ENCODE data around the gene MC2R. TPM values are rescaled to one million over a fixed set of nuclear protein-coding genes. Genes with fewer than 3 reads are reported as not detected.

Gene MC2R
- not detected for total RNA-seq

- Histone ChIP-seq H3K4me1 (no peaks in the 10 kb centered on the region), H3K27me3 (no peaks in the 10 kb centered on the region), H3K27ac (no peak within 1 kb of the TSS), H3K36me3 (no peaks in the 10 kb centered on the region), H3K4me3 (no peak within 1 kb of the TSS), H3K9me3 (no peaks in the 10 kb centered on the region)
- no peak for TF ChIP-seq CTCF (IDR thresholded peaks at IDR 0.05)
- TF ChIP-seq POLR2A (IDR thresholded peaks at IDR 0.05): no peak
- intact Hi-C loops (cut with DNase I; ENCODE audit: low total_unique reads): no loop called here
- DNase-seq: no peak
Observed at GRCh38 chr18:13915391-13915790, at the start of gene MC2R. Gene MC2R (minus strand): TSS chr18:13915536. CDS start chr18:13885518, 30,018 bp downstream.

GRCh38 chr18:13945811-13946210 lies 30.5 kb upstream of the MC2R start:
- Histone ChIP-seq H3K27ac (no peak overlapping the region), H3K4me1 (no peaks in the 10 kb centered on the region), H3K36me3 (no peaks in the 10 kb centered on the region), H3K9me3 (no peaks in the 10 kb centered on the region), H3K4me3 (no peak overlapping the region), H3K27me3 (no peaks in the 10 kb centered on the region)
- intact Hi-C loops (cut with DNase I; ENCODE audit: low total_unique reads): no loop called here
- no peak for TF ChIP-seq CTCF (IDR thresholded peaks at IDR 0.05)
- TF ChIP-seq POLR2A (IDR thresholded peaks at IDR 0.05): no peak
- DNase-seq: no peak

GRCh38 chr18:13943338-13943737 lies 28.0 kb upstream of the MC2R start:
- Histone ChIP-seq H3K4me1 (no peaks in the 10 kb centered on the region), H3K27me3 (no peaks in the 10 kb centered on the region), H3K9me3 (no peaks in the 10 kb centered on the region), H3K4me3 (no peak overlapping the region), H3K36me3 (no peaks in the 10 kb centered on the region), H3K27ac (no peak overlapping the region)
- no peak for DNase-seq
- TF ChIP-seq POLR2A (IDR thresholded peaks at IDR 0.05) (no peak), CTCF (IDR thresholded peaks at IDR 0.05) (no peak)
- intact Hi-C loops (cut with DNase I; ENCODE audit: low total_unique reads): no loop called here

- Histone ChIP-seq H3K9me3 (no peaks in the 10 kb centered on the region), H3K36me3 (no peaks in the 10 kb centered on the region), H3K27me3 (no peaks in the 10 kb centered on the region), H3K4me3 (no peak overlapping the region), H3K27ac (no peak overlapping the region), H3K4me1 (no peaks in the 10 kb centered on the region)
- intact Hi-C loops (cut with DNase I; ENCODE audit: low total_unique reads): no loop called here
- no peak for TF ChIP-seq POLR2A (IDR thresholded peaks at IDR 0.05)
- no peak for TF ChIP-seq CTCF (IDR thresholded peaks at IDR 0.05)
- DNase-seq: no peak
Observed at GRCh38 chr18:13940326-13940725, 25.0 kb upstream of the MC2R start.

GRCh38 chr18:13934676-13935075 lies 19.3 kb upstream of the MC2R start:
- intact Hi-C loops (cut with DNase I; ENCODE audit: low total_unique reads): no loop called here
- H3K4me1 ChIP-seq: no peaks in the 10 kb centered on the region
- no peak overlapping the region for H3K27ac ChIP-seq
- TF ChIP-seq POLR2A (IDR thresholded peaks at IDR 0.05) (no peak), CTCF (IDR thresholded peaks at IDR 0.05) (no peak)
- H3K9me3 ChIP-seq: no peaks in the 10 kb centered on the region
- no peaks in the 10 kb centered on the region for H3K36me3 ChIP-seq
- H3K27me3 ChIP-seq: no peaks in the 10 kb centered on the region
- H3K4me3 ChIP-seq: no peak overlapping the region
- no peak for DNase-seq

Data from uterus (tissue), 4 donors.